ENCODE measurements around the gene SPATA33.
A peak's percentile ranks its signal among the peaks of the same experiment; 100 is the strongest.

SPATA33 gene

DNA sequence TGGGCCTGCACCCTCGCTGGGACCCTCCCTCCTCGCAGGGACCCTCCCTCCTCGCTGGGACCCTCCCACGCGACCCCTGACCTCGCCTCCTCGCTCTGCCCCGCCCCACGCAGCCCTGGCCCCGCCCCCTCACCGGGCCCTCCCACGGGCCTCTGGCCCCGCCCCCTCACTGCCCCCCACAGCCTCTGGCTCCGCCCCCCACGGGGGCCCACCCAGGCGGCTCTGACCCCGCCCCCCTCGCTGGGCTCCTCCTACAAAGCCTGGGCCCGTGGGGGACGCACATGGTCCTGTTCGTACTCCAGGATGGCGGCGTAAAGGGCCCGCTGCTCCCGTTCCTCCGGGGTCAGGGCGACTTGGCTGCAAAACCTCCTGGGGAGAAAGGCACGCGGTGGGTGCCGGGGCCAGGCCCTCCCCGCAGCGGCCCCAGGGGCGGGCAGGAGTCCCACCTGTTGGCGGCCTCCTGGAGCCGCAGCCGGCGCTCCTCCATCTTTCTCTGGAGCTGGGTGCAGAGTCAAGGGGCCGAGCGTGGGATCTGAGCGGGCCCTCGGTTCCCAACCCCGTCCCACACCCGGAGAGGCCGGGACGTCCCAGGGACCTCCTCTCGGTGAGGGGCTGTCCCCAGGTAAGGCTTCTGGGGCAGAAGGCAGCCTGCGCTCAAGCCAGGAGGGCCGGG is 54.1 kb downstream of the SPATA33 start:
- DNase-seq, result peak; percentile 27 to 71

DNA sequence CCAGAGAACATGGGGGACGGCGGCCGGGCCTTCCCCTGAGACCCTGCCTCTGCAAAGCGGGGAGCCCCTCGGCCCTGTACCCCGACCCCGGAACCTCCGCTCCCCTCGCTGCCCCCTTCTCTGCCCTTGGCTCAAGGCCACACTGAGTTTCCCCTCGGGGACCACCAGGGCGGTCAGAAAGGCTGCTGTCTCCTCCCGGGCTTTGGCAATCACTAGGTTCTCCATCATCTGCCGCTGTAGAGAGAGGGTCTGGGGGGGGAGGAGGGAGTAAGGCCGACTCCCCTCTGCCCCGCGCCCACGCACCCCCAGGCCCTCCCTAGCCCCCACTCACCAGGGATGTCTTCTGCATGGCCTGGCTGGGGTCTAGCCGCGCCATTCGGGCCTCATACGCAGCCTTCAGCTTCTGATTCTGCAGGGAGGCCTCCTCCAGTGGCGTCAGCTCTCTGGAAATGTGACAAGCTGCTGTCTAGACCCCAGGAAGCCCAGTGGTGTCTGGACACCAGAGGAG is 54.7 kb downstream of the SPATA33 start:
- no peak for DNase-seq

DNA sequence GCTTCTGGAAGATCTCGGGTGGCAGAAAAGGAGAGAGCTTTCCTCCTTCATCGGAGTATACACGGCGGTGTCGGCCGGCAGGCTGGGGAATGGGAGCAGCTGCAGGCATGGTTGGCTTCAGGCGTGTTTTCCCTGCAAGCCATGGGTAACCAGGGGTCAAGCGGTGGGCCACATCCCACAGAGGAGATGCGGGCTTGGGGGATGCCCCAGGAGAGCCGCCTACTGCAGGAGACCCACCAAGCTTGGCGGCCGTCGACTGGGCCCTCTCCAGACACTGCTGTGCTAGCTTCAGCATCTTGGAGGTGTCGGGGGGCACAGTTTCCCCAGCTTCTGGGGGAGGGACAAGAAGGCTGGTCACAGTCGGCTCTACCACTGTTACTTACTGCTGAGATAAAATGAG is 58.9 kb downstream of the SPATA33 start:
- DNase-seq, result no peak

DNA sequence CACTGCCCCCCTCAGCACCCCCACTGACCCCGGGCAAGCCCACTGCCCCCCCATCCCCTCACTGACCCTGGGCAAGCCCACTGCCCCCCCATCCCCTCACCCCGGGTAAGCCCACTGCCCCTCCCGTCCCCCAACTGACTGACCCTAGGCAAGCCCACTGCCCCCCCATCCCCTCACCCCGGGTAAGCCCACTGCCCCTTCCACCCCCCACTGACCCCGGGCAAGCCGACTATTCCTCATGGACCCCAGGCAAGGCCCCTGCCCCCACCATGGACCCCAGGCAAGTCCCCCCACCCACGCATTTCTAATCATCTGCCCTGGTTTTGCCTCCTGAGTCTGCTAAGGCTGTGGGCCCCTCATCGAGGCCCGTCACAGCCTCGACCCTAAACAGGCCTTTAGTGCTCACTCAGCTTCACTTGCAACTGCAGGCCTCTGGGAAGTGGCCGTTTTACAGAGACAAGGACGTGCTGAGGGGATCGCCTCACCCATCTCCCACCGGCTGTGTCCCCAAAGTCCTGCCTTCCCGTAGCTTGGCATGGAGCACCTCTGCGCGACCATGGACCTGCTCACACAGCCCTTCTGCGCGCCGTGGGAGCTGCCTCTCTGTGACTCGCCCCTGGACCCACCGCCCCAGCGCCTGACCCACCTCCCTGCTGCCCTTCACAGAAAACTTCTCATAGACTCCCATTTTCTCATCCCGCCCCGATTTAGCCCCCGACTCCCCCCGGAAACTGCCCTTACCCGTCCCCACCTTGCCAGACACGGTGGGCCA is 59.5 kb downstream of the SPATA33 start:
- DNase-seq, result no peak

DNA sequence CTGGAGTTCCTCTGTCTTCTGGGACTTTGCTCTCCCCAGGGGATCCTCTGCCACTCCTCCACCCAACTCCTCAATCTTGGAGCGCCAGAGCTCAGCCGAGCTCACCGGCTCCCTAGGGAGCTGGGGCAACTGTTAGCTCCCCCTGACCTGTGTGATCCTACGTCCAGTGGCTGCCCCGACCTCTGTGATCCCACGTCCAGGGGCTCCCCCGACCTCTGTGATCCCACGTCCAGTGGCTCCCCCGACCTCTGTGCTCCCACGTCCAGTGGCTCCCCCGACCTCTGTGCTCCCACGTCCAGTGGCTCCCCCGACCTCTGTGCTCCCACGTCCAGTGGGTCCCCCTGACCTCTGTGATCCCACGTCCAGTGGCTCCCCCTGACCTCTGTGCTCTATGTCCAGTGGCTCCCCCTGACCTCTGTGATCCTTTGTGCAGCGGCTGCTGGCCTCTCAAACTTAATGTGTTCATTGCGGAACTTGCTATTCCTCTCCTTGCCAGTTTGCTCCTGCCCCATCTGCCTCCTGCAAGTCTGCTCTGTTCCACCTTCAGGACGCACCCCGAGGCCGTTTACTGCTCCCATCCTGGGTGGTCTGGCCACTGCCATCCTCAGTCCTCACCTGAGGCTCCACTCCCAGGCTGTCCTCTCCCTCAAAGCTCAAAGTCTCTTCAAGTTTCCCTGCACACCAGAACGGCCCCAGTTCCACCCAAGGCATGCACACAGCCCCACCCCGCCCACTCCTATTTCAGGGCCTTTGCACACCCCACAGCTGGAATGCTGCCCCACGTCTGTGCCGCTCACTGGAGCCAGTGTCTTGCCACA is 60.3 kb downstream of the SPATA33 start:
- DNase-seq, result no peak

Data from NCI-H446 (cell line).